ENCODE results near the gene KLF7.

GRCh38 chr2:207091176-207091575 is 74.6 kb downstream of the KLF7 start:
- TF ChIP-seq ZBTB7A (IDR thresholded peaks at IDR 0.05; ENCODE audit: low read depth) (no peak), EP300 (IDR thresholded peaks at IDR 0.05; ENCODE audit: borderline replicate concordance) (no peak), CREB1 (IDR thresholded peaks at IDR 0.05; ENCODE audit: low read depth) (no peak), MAX (IDR thresholded peaks at IDR 0.05) (no peak), EGR1 (IDR thresholded peaks at IDR 0.05) (no peak), CEBPB (IDR thresholded peaks at IDR 0.05) (no peak), RAD21 (IDR thresholded peaks at IDR 0.05; ENCODE audit: low read depth) (no peak), TAF1 (IDR thresholded peaks at IDR 0.05; ENCODE audit: low read depth) (no peak), REST (IDR thresholded peaks at IDR 0.05; ENCODE audit: low read depth) (no peak)

Measured in Ishikawa (cell line).